Heart right ventricle (tissue), 16 donors: ENCODE measurements around the gene PRKN. TPM values are rescaled to one million over a fixed set of nuclear protein-coding genes. Genes with fewer than 3 reads are reported as not detected.

Source experiments
- ATAC-seq, 8 donors: fragments of 200-7000 bp; cut with Tn5 transposase; one replicate each; pipeline ENCODE4 v1.9.1; 2020; ENCODE audit warnings: mild to moderate bottlenecking in 8 of 8, moderate library complexity in 8 of 8, moderate number of reproducible peaks in 1 of 8
- DNase-seq, 2 donors: peaks; one replicate each; pipeline ENCODE4 v3.0.0-alpha.2; 2020
- H3K27ac ChIP-seq, 10 donors: fragments of 200-600 bp; sonication (generic) in 2 of 10; one replicate each; pipeline versions ENCODE4 v1.5.0 to v1.8.0; 2020 to 2022; ENCODE audit warnings: mild to moderate bottlenecking in 3 of 10
- H3K27me3 ChIP-seq, 7 donors: fragments of 200-600 bp; one replicate each; pipeline ENCODE4 v1.8.0; 2021 to 2022; ENCODE audit warnings: mild to moderate bottlenecking in 2 of 7
- H3K36me3 ChIP-seq, 9 donors: fragments of 200-600 bp; sonication (generic) in 1 of 9; one replicate each; pipeline versions ENCODE4 v1.5.0 to v1.8.0; 2020 to 2022; ENCODE audit warnings: mild to moderate bottlenecking in 2 of 9
- H3K4me1 ChIP-seq, 9 donors: fragments of 200-600 bp; sonication (generic) in 1 of 9; one replicate each; pipeline versions ENCODE4 v1.5.0 to v1.8.0; 2020 to 2022; ENCODE audit warnings: mild to moderate bottlenecking in 4 of 9
- H3K4me3 ChIP-seq, 10 donors: fragments of 200-600 bp; sonication (generic) in 2 of 10; one replicate each; pipeline versions ENCODE4 v1.5.0 to v1.8.0; 2020 to 2022; ENCODE audit warnings: mild to moderate bottlenecking in 7 of 10, moderate library complexity in 2 of 10
- H3K9me3 ChIP-seq, 11 donors: fragments of 200-600 bp in 10 of 11; sonication (generic) in 2 of 11; one replicate each; pipeline versions ENCODE4 v1.5.0 to v1.8.0; 2013 to 2022; ENCODE audit warnings: mild to moderate bottlenecking in 2 of 11, control low read depth in 1 of 11, moderate library complexity in 1 of 11
- CTCF ChIP-seq, 9 donors: fragments of 200-600 bp; sonication (generic) in 2 of 9; IDR thresholded peaks; one replicate each; pipeline versions ENCODE4 v1.5.0 to v1.8.0; 2021 to 2022; ENCODE audit warnings: antibody characterized with exemption in 9 of 9, mild to moderate bottlenecking in 5 of 9, moderate library complexity in 1 of 9
- WGBS, 2 donors: extraction: QIAGEN DNeasy Blood & Tissue Kit; methylation state at CpG; one replicate each; pipeline ENCODE4 v1.1.7; 2013; ENCODE audit warnings: inconsistent platforms in 1 of 2; 5-methylcytosine and 5-hydroxymethylcytosine counted together
- intact Hi-C, 10 donors: fragments of 100-400 bp; cut with DNase I; formaldehyde crosslinking; loops; one replicate each; pipeline versions ENCODE4 v1.11.1 to v1.14.2; 2022
- polyA plus RNA-seq, 2 donors: library from polyadenylated mRNA; stranded (reverse); fragments of 200-250 nt; gene quantifications; one replicate each; pipeline ENCODE4 v1.2.3, GENCODE V29; 2013
- total RNA-seq, 10 donors: library from RNA; stranded (reverse); fragmentation: NEBNext Ultra II Directional in 3 of 10; extraction: Animal tissue kit (Norgen Biotek cat#: 25700) in 3 of 10; gene quantifications; one replicate each; pipeline versions ENCODE4 v1.2.1 to v1.2.4, GENCODE V29; 2021 to 2023
- donor health status: Arrhythmogenic right ventricular cardiomyopathy.
- donor health status: ischemic (EF 13 %, LVEDD 7.1; RV severe dilation, severe dysfunction).
- donor health status: healthy with polysubstance abuse.
- donor health status: DM: no; HTN: yes; CAD: no.
- donor health status: DM: no; HTN: no; CAD: no.
- donor health status: ischemic (EF 25% LVEDD 6.9; RV normal size, moderate dysfunction).
- donor health status: ischemic (EF 25% LVEDD 5.7; RV mildly dilated, moderate dysfunction).
- donor health status: healthy.
- donor health status: DM: yes; HTN: yes; CAD: no.
- donor health status: Ischemic cardiomyopathy.
- donor health status: ischemic (EF 35%, LVEDD 5.7; RV mildly dilated, moderate dysfunction).
- donor health status: nonischemic (EF 11% LVEDD 7.7; RV severe dilation, severe dysfunction).
- donor health status: DM: yes; HTN: yes; CAD: no.
- donor health status: PGD.
- donor health status: ischemic (EF 29% LVEDD 5.4; RV normal size, mild dysfunction).
- donor health status: nonischemic (EF 23%, LVEDD 6.1; RV moderate dilation, normal function).

The PRKN gene
- total and polyA plus RNA-seq, 12 donors: 2.3 to 27.7 (median 26.3) TPM

- Histone ChIP-seq H3K36me3 (peaks cover 0 to 11% (median 0%) of the 10 kb centered on the region in 9 donors), H3K4me1 (no peaks in the 10 kb centered on the region), H3K4me3 (no peak overlapping the region), H3K27me3 (no peaks in the 10 kb centered on the region), H3K27ac (no peak overlapping the region), H3K9me3 (peaks cover 0 to 28% (median 17%) of the 10 kb centered on the region in 11 donors)
- no peak for DNase-seq
- intact Hi-C loops: no loop called here
- no peak for TF ChIP-seq CTCF (IDR thresholded peaks at IDR 0.05)
- 55 to 59% methylated on average over 2 of the region's 2 CpGs for WGBS, 2 donors
- ATAC-seq: peak in 1 of 8 donors; percentile 42
These were observed 288.6 kb downstream of the PRKN start for GRCh38 chr6:162438980-162439379.

- no peak for ATAC-seq
- intact Hi-C loops: no loop called here
- peaks cover 0 to 4% (median 0%) of the 10 kb centered on the region in 9 donors for H3K36me3 ChIP-seq
- TF ChIP-seq CTCF (IDR thresholded peaks at IDR 0.05): no peak
- H3K4me3 ChIP-seq: no peak overlapping the region
- H3K27me3 ChIP-seq: no peaks in the 10 kb centered on the region
- no peaks in the 10 kb centered on the region for H3K4me1 ChIP-seq
- H3K9me3 ChIP-seq: peaks cover 0 to 27% (median 17%) of the 10 kb centered on the region in 11 donors
- no peak for DNase-seq
- H3K27ac ChIP-seq: no peak overlapping the region
These were observed 292.5 kb downstream of the PRKN start for GRCh38 chr6:162435071-162435470.

DNA sequence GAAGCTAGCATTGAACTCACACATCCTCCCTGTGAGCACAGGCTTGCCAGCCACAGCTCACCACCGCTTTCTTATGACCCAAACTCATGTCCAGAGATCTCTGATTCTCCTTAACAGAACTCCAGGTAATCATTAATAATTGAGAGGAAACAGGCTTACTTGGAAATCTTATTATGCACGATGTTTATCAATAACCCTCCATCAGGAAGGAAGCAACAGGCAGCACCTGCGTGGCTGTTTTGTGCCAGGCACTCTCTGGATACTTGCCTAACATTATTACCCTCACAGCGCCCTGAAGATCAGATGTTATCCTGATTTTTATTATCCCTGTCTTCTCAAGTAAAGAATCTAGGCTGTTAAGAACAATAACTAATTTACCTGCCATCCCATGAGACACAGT lies 306.6 kb downstream of the PRKN start:
- no peaks in the 10 kb centered on the region for H3K36me3 ChIP-seq
- H3K9me3 ChIP-seq: no peaks in the 10 kb centered on the region
- 77 to 83% methylated on average over 4 of the region's 4 CpGs for WGBS, 2 donors
- intact Hi-C loops: no loop called here
- H3K27ac ChIP-seq: no peak overlapping the region
- DNase-seq (no peak), ATAC-seq (no peak)
- H3K4me1 ChIP-seq: no peaks in the 10 kb centered on the region
- H3K27me3 ChIP-seq: no peaks in the 10 kb centered on the region
- no peak for TF ChIP-seq CTCF (IDR thresholded peaks at IDR 0.05)
- H3K4me3 ChIP-seq: no peak overlapping the region

DNA sequence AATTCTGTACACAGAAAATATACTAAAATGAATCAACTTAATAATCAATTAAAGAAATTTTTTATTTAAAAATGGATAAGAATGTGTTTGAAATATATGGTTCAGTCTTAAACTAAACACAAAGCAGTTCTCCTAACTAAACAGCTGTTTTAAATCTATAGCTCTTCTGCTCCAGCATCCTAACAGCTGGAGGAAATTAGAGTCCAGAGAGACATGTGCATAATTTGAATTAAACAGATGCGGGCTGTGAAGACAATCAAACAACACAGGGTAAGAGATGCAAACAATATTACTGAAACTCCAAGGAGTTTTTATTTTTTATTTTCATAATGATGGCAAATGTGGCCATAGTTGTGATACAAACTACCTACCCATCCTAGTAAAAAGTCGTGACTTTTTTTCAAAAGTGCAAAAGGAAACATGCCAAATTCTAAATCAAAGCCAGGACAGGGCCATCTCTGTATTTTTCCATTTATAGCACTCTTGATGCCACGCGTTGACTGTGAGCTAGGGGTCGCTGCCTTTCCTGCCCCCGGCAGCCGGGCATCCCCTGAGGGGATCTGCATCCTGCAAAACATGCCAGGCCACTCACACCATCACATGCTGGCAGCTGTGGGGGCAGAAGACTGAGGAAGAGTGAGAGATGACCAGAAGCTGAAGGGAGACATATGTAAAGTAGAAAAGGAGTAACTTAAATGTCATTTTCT lies 310.6 kb downstream of the PRKN start:
- Histone ChIP-seq H3K4me1 (no peaks in the 10 kb centered on the region), H3K27me3 (no peaks in the 10 kb centered on the region), H3K9me3 (no peaks in the 10 kb centered on the region), H3K36me3 (no peaks in the 10 kb centered on the region), H3K27ac (no peak overlapping the region), H3K4me3 (no peak overlapping the region)
- TF ChIP-seq CTCF (IDR thresholded peaks at IDR 0.05): peak in 1 of 9 donors; percentile 5
- intact Hi-C loops: no loop called here
- DNase-seq (no peak), ATAC-seq (no peak)
- WGBS, 2 donors: 52 to 63% methylated on average over 7 of the region's 7 CpGs
